Spleen (tissue), 7 donors: Measurements from ENCODE around the gene ARHGAP5.

Experiments
- POLR2A ChIP-seq, 3 donors: fragments of 450-650 bp; IDR thresholded peaks; one replicate each; pipeline ENCODE4 v1.5.1; 2017; ENCODE audit warnings: antibody characterized with exemption in 3 of 3, mild to moderate bottlenecking in 1 of 3
- POLR2AphosphoS5 ChIP-seq, 3 donors: sonication (generic); formaldehyde crosslinking; IDR thresholded peaks; one replicate each; pipeline ENCODE4 v1.5.1; 2017; ENCODE audit warnings: antibody characterized with exemption in 3 of 3
- TF ChIP-seq, protein P1 (sequence below), 11 experiments: fragments of 200-600 bp in 7 of 11; fragments of 450-650 bp in 4 of 11; sonication (generic) in 4 of 11; IDR thresholded peaks in 8 of 11; conservative IDR thresholded peaks in 3 of 11; 1 replicate in 7 of 11; 2 replicates in 4 of 11; pipeline versions ENCODE4 v1.4.0 to v1.8.0; 2016 to 2021; ENCODE audit warnings: antibody characterized with exemption in 11 of 11, inconsistent platforms in 4 of 11, mild to moderate bottlenecking in 1 of 11
- donor health status: DM: no; HTN: no; CAD: no; lungs with moderate emphysema.
- donor health status: DM: no; HTN: no; CAD: no.
- donor health status: DM: no; HTN: no; CAD: no.

DNA sequence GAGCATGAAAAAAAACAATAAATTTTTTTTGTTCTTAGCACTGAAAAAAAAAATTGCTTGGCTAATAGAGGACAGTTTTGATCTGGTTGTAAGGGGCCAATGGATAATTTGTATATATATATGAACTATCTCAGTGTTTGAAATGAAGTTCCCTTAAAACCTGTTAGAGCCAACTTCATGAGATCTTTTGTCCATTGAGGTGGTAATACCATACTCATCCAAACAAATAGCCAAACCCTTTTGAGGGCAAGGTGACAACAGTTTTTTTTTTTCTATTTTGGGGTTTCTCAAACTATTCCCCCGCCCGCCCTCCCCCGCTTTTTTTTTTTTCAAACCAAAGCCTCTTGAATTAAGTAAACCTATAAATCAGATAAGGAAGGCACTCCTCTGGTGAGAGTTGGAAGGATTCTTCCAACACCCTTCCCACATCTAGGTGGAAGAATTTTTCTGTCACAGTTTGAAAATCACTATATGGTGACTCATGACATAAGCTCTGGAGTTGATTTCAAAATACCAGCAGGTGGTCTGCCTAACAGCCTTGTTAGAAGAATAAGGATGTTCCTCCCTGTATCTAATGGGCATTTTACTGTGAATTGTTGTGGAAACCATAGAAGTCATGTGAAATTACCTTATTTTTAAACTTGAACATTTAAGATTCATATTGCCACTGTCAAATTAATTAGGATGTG lies 10.2 kb downstream of the ARHGAP5 start:
- TF ChIP-seq POLR2AphosphoS5 (IDR thresholded peaks at IDR 0.05), result no peak
- TF ChIP-seq, protein P1, sequence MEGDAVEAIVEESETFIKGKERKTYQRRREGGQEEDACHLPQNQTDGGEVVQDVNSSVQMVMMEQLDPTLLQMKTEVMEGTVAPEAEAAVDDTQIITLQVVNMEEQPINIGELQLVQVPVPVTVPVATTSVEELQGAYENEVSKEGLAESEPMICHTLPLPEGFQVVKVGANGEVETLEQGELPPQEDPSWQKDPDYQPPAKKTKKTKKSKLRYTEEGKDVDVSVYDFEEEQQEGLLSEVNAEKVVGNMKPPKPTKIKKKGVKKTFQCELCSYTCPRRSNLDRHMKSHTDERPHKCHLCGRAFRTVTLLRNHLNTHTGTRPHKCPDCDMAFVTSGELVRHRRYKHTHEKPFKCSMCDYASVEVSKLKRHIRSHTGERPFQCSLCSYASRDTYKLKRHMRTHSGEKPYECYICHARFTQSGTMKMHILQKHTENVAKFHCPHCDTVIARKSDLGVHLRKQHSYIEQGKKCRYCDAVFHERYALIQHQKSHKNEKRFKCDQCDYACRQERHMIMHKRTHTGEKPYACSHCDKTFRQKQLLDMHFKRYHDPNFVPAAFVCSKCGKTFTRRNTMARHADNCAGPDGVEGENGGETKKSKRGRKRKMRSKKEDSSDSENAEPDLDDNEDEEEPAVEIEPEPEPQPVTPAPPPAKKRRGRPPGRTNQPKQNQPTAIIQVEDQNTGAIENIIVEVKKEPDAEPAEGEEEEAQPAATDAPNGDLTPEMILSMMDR (IDR thresholded peaks at IDR 0.05 in 8 of 11, conservative IDR thresholded peaks at IDR 0.05 in 3 of 11), result no peak
- TF ChIP-seq POLR2A (IDR thresholded peaks at IDR 0.05), result no peak
